Body of pancreas (tissue), 4 donors: ENCODE data around the gene ZNF70.

Experiments
- CTCF ChIP-seq, 7 experiments: fragments of 450-650 bp in 4 of 7; fragments of 200-600 bp in 3 of 7; sonication (generic) in 3 of 7; IDR thresholded peaks; one replicate each; pipeline ENCODE4 v1.5.1; 2016 to 2019; ENCODE audit warnings: antibody characterized with exemption in 7 of 7
- POLR2A ChIP-seq, 3 donors: fragments of 450-650 bp; IDR thresholded peaks; one replicate each; pipeline ENCODE4 v1.6.1; 2016; ENCODE audit warnings: antibody characterized with exemption in 3 of 3, mild to moderate bottlenecking in 2 of 3

GRCh38 chr22:23718371-23719165 is 32.3 kb downstream of the ZNF70 start:
- TF ChIP-seq CTCF (IDR thresholded peaks at IDR 0.05) = no peak
- TF ChIP-seq POLR2A (IDR thresholded peaks at IDR 0.05) = no peak
